Activated CD8-positive, alpha-beta memory T cell treated with anti-CD3 and anti-CD28 coated beads for 36 hours (primary cell): Measurements from ENCODE around the gene KRTAP23-1. TPM values are rescaled to one million over a fixed set of nuclear protein-coding genes. Genes with fewer than 3 reads are reported as not detected.

Experiments used
- CTCF ChIA-PET: fragments of 350-600 bp; sonication (Branson Sonifier 250); formaldehyde crosslinking; loops from one replicate; lab custom pipeline; 2021; ENCODE audit warnings: antibody characterized with exemption; lab: Charles Lee
- POLR2A ChIA-PET: fragments of 350-600 bp; sonication (Branson Sonifier 250); formaldehyde crosslinking; loops from one replicate; lab custom pipeline; 2021; ENCODE audit warnings: antibody characterized with exemption; lab: Charles Lee
- total RNA-seq, 2 experiments: library from RNA; stranded (reverse); gene quantifications; one replicate each; pipeline ENCODE4 v1.2.3, GENCODE V29; 2021

The KRTAP23-1 gene
- total RNA-seq, 2 experiments from 2014 or later: not detected

- POLR2A ChIA-PET: no interaction called here
Measured at GRCh38 chr21:30320215-30320614, 28.2 kb downstream of the KRTAP23-1 start, which contains the start of gene KRTAP26-1. KRTAP26-1 (minus strand) TSS chr21:30320315; CDS start chr21:30320035, 280 bp downstream.

DNA sequence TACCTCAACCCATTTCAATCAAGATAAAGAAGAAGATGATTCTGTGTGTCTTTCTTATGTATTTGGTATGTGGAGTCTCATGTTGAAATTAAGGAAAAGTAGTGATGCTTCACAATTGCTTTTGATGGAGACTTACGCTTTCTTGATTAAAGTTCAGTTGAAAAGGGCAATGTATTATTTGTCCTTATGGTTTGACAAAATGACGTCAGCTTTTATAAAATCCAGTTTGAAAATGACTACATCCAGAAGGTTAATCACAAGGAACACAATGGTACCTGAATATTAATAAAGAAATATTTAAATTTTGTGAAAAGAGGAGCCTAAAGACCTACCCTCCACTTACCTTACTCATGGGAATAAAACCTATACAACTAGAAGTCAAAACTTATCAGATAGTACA, 32.7 kb downstream of the KRTAP23-1 start:
- ChIA-PET POLR2A (no interaction called here), CTCF (no interaction called here)

More at GRCh38 chr21:30320215-30320614, 28.2 kb downstream of the KRTAP23-1 start, which contains the start of gene KRTAP26-1:
- CTCF ChIA-PET: no interaction called here

GRCh38 chr21:30306884-30307283, 41.5 kb downstream of the KRTAP23-1 start:
- ChIA-PET CTCF (no interaction called here), POLR2A (no interaction called here)

DNA sequence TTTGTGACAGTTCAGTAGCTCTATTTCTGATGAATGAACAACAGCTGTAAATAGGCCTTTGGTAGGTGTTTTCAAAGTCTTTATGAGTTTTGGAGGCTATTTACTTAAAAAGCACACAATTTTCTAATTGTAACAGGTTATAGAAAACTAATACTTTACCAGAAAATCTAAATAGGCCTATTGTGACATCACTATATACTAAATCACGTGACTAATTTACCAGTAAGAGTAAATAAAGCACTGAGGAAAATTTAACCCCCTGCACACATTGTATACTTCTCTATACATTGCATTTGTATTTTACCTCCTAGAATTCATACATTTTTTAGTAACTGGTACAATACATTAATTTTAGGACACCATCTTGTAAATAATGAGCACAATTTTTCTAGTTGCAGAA, 43.3 kb downstream of the KRTAP23-1 start:
- POLR2A ChIA-PET: no interaction called here
- CTCF ChIA-PET: no interaction called here

Other genes with a start within 250 kb of the KRTAP23-1 start
- not detected for gene CLDN17, start 181.8 kb downstream of the KRTAP23-1 start, total RNA-seq
- not detected for gene CLDN8, start 132.5 kb downstream of the KRTAP23-1 start, total RNA-seq
- gene KRTAP24-1, start 65.7 kb downstream of the KRTAP23-1 start, total RNA-seq: not detected
- gene KRTAP25-1, start 59.1 kb downstream of the KRTAP23-1 start, total RNA-seq: not detected
- gene KRTAP26-1, start 28.3 kb downstream of the KRTAP23-1 start, total RNA-seq: not detected
- not detected for gene KRTAP27-1, start 10.9 kb downstream of the KRTAP23-1 start, total RNA-seq
- not detected for gene KRTAP13-2, start 23.7 kb upstream of the KRTAP23-1 start, total RNA-seq
- gene KRTAP13-1, start 47.4 kb upstream of the KRTAP23-1 start, total RNA-seq: not detected
- not detected for gene KRTAP13-3, start 77.3 kb upstream of the KRTAP23-1 start, total RNA-seq
- gene KRTAP13-4, start 81.6 kb upstream of the KRTAP23-1 start, total RNA-seq: not detected
- gene KRTAP15-1, start 91.7 kb upstream of the KRTAP23-1 start, total RNA-seq: not detected
- gene KRTAP19-1, start 131.8 kb upstream of the KRTAP23-1 start, total RNA-seq: not detected
- not detected for gene KRTAP19-2, start 138.8 kb upstream of the KRTAP23-1 start, total RNA-seq
- gene KRTAP19-3, start 143.4 kb upstream of the KRTAP23-1 start, total RNA-seq: not detected
- not detected for gene KRTAP19-4, start 148.6 kb upstream of the KRTAP23-1 start, total RNA-seq
- gene KRTAP19-5, start 153.5 kb upstream of the KRTAP23-1 start, total RNA-seq: not detected
- not detected for gene KRTAP19-6, start 193.3 kb upstream of the KRTAP23-1 start, total RNA-seq
- gene KRTAP19-7, start 212.7 kb upstream of the KRTAP23-1 start, total RNA-seq: not detected
- gene KRTAP22-2, start 241.8 kb upstream of the KRTAP23-1 start, total RNA-seq: not detected
- gene KRTAP6-3, start 243.8 kb upstream of the KRTAP23-1 start, total RNA-seq: not detected